SJCRH30 (cell line): ENCODE measurements around the gene ADARB2. TPM values are rescaled to one million over a fixed set of nuclear protein-coding genes. Genes with fewer than 3 reads are reported as not detected.

ENCODE experiments used
- DNase-seq, 2 experiments: peaks; one replicate each; pipeline ENCODE4 v3.0.0-alpha.2; 2015 to 2020
- H3K27ac ChIP-seq: fragments of 250-450 bp; sonication (Bioruptor Pico); 2 replicates; pipeline ENCODE4 v1.5.1; 2020; ENCODE audit warnings: mild to moderate bottlenecking, moderate library complexity
- H3K27me3 ChIP-seq: fragments of 250-450 bp; sonication (Bioruptor Pico); 2 replicates; pipeline ENCODE4 v1.5.1; 2020; ENCODE audit warnings: mild to moderate bottlenecking, moderate library complexity
- H3K36me3 ChIP-seq: fragments of 250-450 bp; sonication (Bioruptor Pico); 2 replicates; pipeline ENCODE4 v1.5.1; 2020; ENCODE audit warnings: mild to moderate bottlenecking, moderate library complexity
- H3K4me1 ChIP-seq: fragments of 250-450 bp; sonication (Bioruptor Pico); 2 replicates; pipeline ENCODE4 v1.5.1; 2020; ENCODE audit warnings: mild to moderate bottlenecking, moderate library complexity
- H3K4me3 ChIP-seq: fragments of 250-450 bp; sonication (Bioruptor Pico); 2 replicates; pipeline ENCODE4 v1.5.1; 2020; ENCODE audit warnings: mild to moderate bottlenecking, moderate library complexity
- H3K9me3 ChIP-seq: fragments of 250-450 bp; sonication (Bioruptor Pico); replicated peaks from 2 replicates; pipeline ENCODE4 v1.5.1; 2020; ENCODE audit warnings: mild to moderate bottlenecking, moderate library complexity
- total RNA-seq: library from RNA; depleted of rRNA; stranded (reverse); fragments of >200 nt; shearing (Covaris generic); gene quantifications from 2 replicates; pipeline ENCODE4 v1.2.3, GENCODE V29; 2014

The ADARB2 gene
- total RNA-seq, 1 experiment from 2014 or later, result not detected

- Histone ChIP-seq H3K27ac (no peak overlapping the region), H3K36me3 (no peaks in the 10 kb centered on the region), H3K27me3 (no peaks in the 10 kb centered on the region), H3K9me3 (no peaks in the 10 kb centered on the region), H3K4me3 (no peak overlapping the region), H3K4me1 (no peaks in the 10 kb centered on the region)
- DNase-seq, result no peak
Observed at GRCh38 chr10:1193561-1193960, 543.8 kb downstream of the ADARB2 start.

DNA sequence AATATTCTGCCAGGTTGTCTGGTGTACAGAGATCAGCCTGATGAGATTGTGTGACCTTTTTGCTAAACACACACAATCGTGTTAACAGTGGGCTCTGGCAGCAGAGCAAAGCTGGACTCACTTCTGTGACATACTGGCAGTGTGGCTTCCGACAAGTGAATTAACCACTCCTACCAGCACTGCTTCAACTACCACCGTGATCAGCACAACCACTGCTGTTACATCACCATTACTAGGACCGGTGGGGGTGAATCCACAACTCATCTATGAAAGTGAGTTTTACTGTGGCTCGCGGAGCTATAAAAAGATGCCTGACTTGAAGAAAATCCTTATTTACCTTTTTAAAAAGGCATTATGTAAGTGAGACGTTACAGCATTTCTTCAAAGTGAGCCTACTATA lies 545.6 kb downstream of the ADARB2 start:
- Histone ChIP-seq H3K4me1 (no peaks in the 10 kb centered on the region), H3K27me3 (no peaks in the 10 kb centered on the region)

GRCh38 chr10:1190791-1191490 lies 546.4 kb downstream of the ADARB2 start:
- Histone ChIP-seq H3K36me3 (no peaks in the 10 kb centered on the region), H3K4me3 (no peak overlapping the region), H3K27ac (no peak overlapping the region), H3K27me3 (no peaks in the 10 kb centered on the region), H3K4me1 (no peaks in the 10 kb centered on the region), H3K9me3 (no peaks in the 10 kb centered on the region)
- no peak for DNase-seq

More for the DNA sequence above, 545.6 kb downstream of the ADARB2 start:
- Histone ChIP-seq H3K4me3 (no peak overlapping the region), H3K27ac (no peak overlapping the region), H3K36me3 (no peaks in the 10 kb centered on the region), H3K9me3 (no peaks in the 10 kb centered on the region)
- DNase-seq, result no peak

GRCh38 chr10:1190052-1190395 lies 547.3 kb downstream of the ADARB2 start:
- no peak for DNase-seq
- Histone ChIP-seq H3K36me3 (no peaks in the 10 kb centered on the region), H3K27me3 (no peaks in the 10 kb centered on the region), H3K9me3 (no peaks in the 10 kb centered on the region), H3K27ac (no peak overlapping the region), H3K4me1 (no peaks in the 10 kb centered on the region), H3K4me3 (no peak overlapping the region)

- DNase-seq, result no peak
- H3K9me3 ChIP-seq, result no peaks in the 10 kb centered on the region
- H3K27me3 ChIP-seq, result no peaks in the 10 kb centered on the region
Observed at GRCh38 chr10:1189166-1190051, 547.9 kb downstream of the ADARB2 start.

GRCh38 chr10:1188558-1189135 lies 548.7 kb downstream of the ADARB2 start:
- Histone ChIP-seq H3K36me3 (no peaks in the 10 kb centered on the region), H3K27ac (no peak overlapping the region), H3K27me3 (no peaks in the 10 kb centered on the region), H3K4me1 (no peaks in the 10 kb centered on the region), H3K9me3 (no peaks in the 10 kb centered on the region), H3K4me3 (no peak overlapping the region)
- DNase-seq, result no peak

More at GRCh38 chr10:1189166-1190051, 547.9 kb downstream of the ADARB2 start:
- H3K4me3 ChIP-seq, result no peak overlapping the region
- no peaks in the 10 kb centered on the region for H3K4me1 ChIP-seq
- H3K36me3 ChIP-seq, result no peaks in the 10 kb centered on the region
- no peak overlapping the region for H3K27ac ChIP-seq

DNA sequence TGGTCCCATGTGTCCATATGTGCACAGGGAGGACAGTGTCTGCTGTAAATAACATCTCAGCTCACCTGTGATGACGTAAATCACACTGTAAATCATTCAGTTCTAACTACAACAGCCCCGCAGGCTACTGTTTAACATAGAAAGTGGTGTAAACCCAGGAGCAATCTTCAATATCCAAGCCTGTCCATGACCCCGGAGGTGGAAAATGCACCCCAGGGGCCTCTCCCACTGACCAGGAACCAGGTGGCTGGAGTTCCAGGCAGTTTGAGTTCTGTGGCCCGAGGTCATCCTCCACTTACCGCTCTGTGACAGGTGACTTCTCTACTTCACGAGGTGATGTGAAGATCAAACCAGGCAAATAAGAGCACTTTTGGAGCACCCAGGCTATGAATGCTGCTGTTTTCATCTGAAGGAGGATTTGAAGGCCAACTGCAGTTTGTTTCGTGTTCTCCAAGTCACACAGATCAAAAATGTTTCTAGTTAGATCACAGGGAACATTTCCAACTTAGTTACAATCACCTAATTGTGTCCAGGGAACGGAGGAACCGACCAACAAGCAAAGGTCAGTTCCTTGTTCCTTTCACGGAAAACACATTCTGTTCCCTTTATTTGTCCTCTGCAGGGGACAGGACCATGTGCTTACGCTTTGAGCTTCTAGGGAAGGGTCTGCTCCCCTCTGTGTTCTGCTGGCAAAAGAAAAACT lies 549.3 kb downstream of the ADARB2 start:
- Histone ChIP-seq H3K27me3 (no peaks in the 10 kb centered on the region), H3K36me3 (no peaks in the 10 kb centered on the region), H3K27ac (no peak overlapping the region), H3K4me1 (no peaks in the 10 kb centered on the region), H3K4me3 (no peak overlapping the region), H3K9me3 (no peaks in the 10 kb centered on the region)
- no peak for DNase-seq

DNA sequence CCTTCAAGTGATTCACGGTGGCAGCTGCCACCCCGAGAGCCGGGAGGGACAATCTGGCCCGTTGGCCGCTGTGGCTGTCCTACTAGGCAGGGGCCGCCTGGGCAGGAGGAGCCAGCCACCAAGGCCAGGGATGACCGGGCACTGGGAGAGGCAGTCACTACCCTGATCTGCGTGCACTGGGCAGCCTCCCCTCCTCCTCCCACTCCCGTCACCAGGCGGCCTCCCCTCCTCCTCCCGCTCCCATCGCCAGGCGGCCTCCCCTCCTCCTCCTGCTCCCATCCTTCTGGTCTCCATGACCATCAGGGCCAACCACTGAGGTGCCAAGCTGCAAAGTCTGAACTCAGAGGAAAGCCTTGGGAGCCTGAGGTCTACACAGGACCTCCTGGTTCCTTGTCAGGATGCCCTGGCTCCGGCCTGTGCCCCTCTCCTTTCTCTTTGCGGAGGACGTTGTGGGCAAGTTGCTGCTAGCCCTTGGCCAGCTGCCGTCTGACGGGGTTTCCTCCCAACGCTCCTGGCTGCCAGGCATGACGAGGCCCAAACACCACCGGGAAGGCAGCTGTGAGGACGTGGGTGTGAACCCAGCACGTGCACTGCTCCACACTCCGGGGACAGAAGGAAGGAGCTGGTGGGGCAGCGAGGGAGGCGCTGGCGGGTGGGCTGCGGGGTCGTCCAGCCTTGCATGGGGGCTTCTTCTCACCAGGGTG lies 550.0 kb downstream of the ADARB2 start:
- no peaks in the 10 kb centered on the region for H3K36me3 ChIP-seq
- no peaks in the 10 kb centered on the region for H3K4me1 ChIP-seq
- H3K27ac ChIP-seq, result no peak overlapping the region
- no peaks in the 10 kb centered on the region for H3K27me3 ChIP-seq
- no peak overlapping the region for H3K4me3 ChIP-seq
- DNase-seq, result no peak
- H3K9me3 ChIP-seq, result no peaks in the 10 kb centered on the region

- H3K9me3 ChIP-seq, result no peaks in the 10 kb centered on the region
- no peaks in the 10 kb centered on the region for H3K36me3 ChIP-seq
- DNase-seq, result no peak
- no peak overlapping the region for H3K4me3 ChIP-seq
- H3K27me3 ChIP-seq, result no peaks in the 10 kb centered on the region
- no peak overlapping the region for H3K27ac ChIP-seq
- no peaks in the 10 kb centered on the region for H3K4me1 ChIP-seq
Observed at GRCh38 chr10:1186683-1186990, 550.7 kb downstream of the ADARB2 start.

- Histone ChIP-seq H3K9me3 (no peaks in the 10 kb centered on the region), H3K27ac (no peak overlapping the region), H3K4me1 (no peaks in the 10 kb centered on the region), H3K4me3 (no peak overlapping the region), H3K27me3 (no peaks in the 10 kb centered on the region), H3K36me3 (no peaks in the 10 kb centered on the region)
- DNase-seq, result no peak
Observed at GRCh38 chr10:1185911-1186682, 551.2 kb downstream of the ADARB2 start.

- Histone ChIP-seq H3K27ac (no peak overlapping the region), H3K36me3 (no peaks in the 10 kb centered on the region), H3K4me1 (no peaks in the 10 kb centered on the region), H3K9me3 (no peaks in the 10 kb centered on the region), H3K4me3 (no peak overlapping the region), H3K27me3 (no peaks in the 10 kb centered on the region)
- no peak for DNase-seq
Observed at GRCh38 chr10:1184541-1185430, 552.5 kb downstream of the ADARB2 start.

DNA sequence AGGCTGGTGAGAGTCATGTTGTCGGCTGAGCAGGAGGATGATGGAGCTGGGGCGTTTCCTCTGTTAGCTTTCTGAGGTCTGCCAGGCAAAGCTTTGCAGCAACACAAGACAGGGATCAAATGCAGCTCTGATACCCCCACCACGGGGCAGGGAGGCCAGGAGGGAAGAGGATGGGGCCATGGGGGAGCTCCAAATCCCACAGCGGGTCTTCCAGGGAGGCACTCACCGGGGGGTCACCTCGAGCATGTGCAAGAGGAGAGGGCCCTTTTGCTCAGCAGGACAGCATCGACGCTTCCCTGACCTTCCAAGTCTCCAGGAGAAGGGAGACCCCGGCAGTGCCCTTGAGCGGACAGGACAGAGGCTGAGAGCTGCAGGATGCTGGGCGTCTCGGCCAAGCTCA lies 553.6 kb downstream of the ADARB2 start:
- Histone ChIP-seq H3K27ac (no peak overlapping the region), H3K27me3 (no peaks in the 10 kb centered on the region), H3K36me3 (no peaks in the 10 kb centered on the region), H3K4me3 (no peak overlapping the region), H3K4me1 (no peaks in the 10 kb centered on the region), H3K9me3 (no peaks in the 10 kb centered on the region)
- DNase-seq, result no peak

- H3K4me3 ChIP-seq, result no peak overlapping the region
- H3K27me3 ChIP-seq, result no peaks in the 10 kb centered on the region
- H3K36me3 ChIP-seq, result no peaks in the 10 kb centered on the region
- H3K9me3 ChIP-seq, result no peaks in the 10 kb centered on the region
- DNase-seq, result no peak
- no peaks in the 10 kb centered on the region for H3K4me1 ChIP-seq
- H3K27ac ChIP-seq, result no peak overlapping the region
Observed at GRCh38 chr10:1183033-1183396, 554.3 kb downstream of the ADARB2 start.
